Medulla oblongata (tissue), 1 donor: ENCODE measurements around the gene RUFY1.
"Not testable (repeated sequence)": the region's sequence is repeated elsewhere in the genome, so short reads cannot be mapped to it uniquely, and the experiment has no call there.

Source experiments
- DNase-seq: peaks from one replicate; pipeline ENCODE4 v3.0.0-alpha.2; 2015; ENCODE audit errors: extremely low spot score

Gene RUFY1

GRCh38 chr5:179536676-179537075 is 13.7 kb upstream of the RUFY1 start:
- DNase-seq, result no peak

DNA sequence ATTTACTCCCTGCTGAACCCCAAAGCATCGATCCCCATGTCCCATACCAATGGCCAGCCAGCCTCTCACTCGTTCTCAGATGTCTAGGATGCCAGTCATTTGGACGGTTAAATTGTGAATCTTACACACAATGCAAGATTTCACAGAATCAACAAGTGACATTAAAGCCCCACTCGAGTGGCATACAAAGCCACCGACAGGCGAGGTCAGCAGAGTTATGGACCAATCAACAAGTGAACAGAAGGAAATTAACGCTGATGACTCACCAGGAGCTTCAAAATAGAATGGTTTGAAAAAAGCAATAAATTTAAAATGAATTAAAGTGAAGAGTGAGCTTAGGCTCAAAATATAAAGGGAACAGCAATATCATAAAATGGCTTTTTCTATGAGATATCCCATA is 8.2 kb upstream of the RUFY1 start:
- no peak for DNase-seq

GRCh38 chr5:179543275-179543674 is 7.1 kb upstream of the RUFY1 start:
- not testable (repeated sequence) for DNase-seq

GRCh38 chr5:179553006-179553405 is 2.7 kb downstream of the RUFY1 start:
- DNase-seq, result no peak

- DNase-seq, result no peak
Observed at GRCh38 chr5:179553875-179554274, 3.5 kb downstream of the RUFY1 start.

DNA sequence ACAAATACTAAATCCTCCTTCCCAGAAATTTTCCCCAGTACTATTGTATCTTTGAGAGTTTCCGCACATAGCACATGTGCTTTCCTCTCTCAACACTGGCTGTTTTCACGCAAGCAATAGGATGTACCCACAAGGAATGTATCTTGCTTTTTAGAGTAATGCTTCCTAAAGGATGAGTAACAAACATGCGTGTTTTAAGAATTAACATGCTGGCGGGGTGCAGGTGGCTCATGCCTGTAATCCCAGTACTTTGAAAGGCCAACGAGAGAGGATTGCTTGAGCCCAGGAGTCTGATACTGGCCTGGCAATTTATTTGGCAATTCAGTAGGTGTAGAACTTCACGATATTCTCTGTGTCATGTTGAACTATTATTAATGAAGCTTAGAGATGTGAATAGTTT is 4.6 kb downstream of the RUFY1 start:
- DNase-seq, result no peak

- not testable (repeated sequence) for DNase-seq
Observed at GRCh38 chr5:179558261-179558799, 8.0 kb downstream of the RUFY1 start.

GRCh38 chr5:179558932-179559283 is 8.6 kb downstream of the RUFY1 start:
- no peak for DNase-seq

DNA sequence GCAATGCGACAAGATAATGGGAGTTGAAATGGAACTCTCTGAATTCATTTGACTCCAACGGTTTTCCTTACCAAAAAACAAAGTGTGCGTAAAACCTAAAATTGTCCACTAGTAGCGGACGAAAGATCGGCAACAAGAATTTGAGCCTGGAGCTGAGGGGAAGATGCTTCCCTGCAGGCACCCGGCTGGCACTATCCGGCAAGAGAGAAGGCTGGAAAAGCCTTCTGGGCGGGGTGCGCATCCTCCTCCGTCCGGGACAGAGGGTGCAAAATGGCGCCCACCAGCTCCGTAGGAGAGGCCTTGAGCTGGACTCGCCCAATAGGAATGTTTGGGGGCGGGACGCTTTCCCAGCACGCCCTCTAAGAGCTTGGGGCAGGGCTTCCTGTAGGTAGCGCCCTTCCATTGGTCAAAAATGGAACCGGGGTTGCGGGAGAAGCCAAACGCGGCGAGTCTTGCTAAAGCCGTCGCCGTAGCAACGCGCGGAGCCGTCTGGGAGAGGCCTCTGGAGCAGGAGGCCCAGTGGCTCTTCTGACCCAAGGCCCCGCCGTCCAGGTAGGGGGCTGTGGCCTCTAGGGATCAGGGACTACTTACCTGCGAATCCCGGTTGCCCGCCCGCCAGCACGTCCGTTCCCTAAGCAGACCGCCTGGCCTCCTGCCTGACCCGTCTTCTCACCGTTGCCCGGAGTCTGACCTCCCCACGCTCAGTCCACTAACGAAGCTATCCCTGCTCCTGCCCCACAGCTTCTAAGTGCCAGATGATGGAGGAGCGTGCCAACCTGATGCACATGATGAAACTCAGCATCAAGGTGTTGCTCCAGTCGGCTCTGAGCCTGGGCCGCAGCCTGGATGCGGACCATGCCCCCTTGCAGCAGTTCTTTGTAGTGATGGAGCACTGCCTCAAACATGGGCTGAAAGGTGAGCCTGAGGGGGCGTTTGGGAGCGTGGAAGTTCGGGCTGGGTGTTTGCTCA is 9.2 kb downstream of the RUFY1 start:
- DNase-seq, result peak; percentile 99

- DNase-seq, result no peak
Observed at GRCh38 chr5:179564526-179564925, 14.2 kb downstream of the RUFY1 start.

- DNase-seq, result no peak
Observed at GRCh38 chr5:179568721-179569120, 18.4 kb downstream of the RUFY1 start.

GRCh38 chr5:179572386-179572785 is 22.0 kb downstream of the RUFY1 start:
- DNase-seq, result no peak

GRCh38 chr5:179577286-179577960 is 27.1 kb downstream of the RUFY1 start:
- DNase-seq, result no peak

DNA sequence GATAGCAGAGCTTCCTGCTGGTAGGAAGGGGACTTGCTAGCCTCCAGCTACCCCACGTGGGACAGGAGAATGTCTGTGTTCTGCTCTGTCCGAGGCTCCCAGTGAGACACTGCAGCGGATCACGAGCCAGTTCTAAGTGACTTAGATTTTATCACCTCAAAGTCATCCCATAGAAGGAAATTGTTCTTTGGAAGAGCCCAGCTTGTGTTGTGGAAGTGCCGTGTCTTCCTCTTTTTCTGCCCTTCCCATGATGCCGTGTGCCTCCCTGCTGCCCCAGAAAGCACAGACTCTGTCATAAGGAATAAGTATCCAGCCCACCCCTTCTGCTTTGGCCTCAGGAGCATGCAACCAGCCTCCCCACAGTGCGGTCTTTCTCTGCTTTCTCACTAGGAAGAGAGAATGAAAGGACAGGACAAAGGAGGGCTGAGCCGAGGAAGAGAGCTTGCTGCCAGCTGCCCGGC is 35.6 kb downstream of the RUFY1 start:
- DNase-seq, result peak; percentile 38

DNA sequence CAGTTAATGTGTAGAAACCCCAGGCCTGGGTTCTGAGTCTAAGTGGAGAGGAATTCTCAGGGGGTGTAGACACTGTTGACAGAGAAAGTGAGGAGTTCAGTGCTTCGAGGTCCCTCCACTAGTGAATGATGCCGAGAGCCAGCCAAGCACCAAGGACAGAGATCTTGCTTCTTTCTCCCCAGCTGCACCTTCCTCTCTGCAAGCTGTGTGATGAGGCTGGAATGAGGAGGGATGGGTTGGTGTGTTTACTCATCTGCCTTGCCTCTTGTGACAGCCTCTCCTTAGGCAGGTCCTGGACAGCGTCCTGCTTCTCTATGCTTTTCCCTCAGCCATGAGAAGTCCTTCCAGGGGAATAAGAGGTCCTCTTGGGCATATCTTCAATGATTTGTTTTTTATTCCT is 37.8 kb downstream of the RUFY1 start:
- no peak for DNase-seq

GRCh38 chr5:179595916-179596315 is 45.6 kb downstream of the RUFY1 start:
- no peak for DNase-seq

DNA sequence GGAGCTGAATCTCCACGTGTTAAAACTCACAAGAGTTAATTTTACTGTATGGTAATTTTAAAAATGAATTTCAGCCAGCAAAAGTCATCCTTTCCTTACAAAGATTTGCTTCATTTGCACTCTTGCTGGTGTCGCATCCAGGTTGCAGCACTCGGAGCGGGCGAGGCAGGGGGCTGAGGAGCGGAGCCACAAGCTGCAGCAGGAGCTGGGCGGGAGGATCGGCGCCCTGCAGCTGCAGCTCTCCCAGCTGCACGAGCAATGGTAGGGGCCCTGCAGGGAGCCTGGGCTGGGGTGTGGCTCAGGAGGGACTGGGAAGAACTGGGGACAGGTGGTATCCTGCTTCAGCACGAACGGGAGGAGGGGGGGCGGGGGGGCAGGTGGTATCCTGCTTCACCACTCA is 46.1 kb downstream of the RUFY1 start:
- DNase-seq, result no peak

GRCh38 chr5:179599100-179599499 is 48.7 kb downstream of the RUFY1 start:
- no peak for DNase-seq

DNA sequence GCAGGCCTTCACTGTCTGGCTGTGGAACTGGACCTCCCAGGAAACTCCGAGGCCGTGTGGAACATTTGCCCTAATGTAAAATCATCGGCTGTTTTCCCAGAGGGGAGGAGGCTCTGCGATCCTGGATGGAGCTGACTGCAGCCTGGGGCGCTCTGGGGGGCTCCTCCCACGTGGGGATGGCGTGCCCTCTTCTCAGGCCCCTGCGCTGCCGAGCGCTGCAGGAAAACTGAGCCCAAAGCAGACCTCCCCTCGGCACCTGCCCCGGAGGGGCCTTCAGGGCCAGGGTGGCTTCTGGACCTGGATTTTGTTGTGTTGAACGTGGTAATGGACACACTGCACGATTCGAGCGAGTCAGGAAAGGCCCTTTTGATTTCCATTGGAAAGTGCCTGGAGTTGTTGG is 49.2 kb downstream of the RUFY1 start:
- DNase-seq, result no peak

DNA sequence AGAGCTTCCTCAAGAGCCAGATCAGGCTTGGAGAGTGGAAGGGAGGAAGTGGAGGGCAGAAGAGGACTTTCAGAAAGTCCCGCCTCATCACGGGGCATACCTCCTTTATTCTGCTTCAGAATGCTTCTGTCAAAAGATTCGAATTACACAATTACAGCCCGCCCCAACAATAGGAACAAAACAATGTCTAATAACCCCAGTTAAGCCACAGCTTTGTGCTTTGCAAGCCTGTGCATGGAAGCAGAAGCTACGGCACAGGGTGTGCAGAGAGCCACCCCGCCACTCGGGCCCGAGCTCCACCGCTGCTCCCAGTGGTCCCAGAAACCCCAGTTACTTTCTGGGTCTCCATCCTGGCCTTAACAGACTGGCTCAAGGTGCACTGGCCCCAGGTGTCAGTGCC is 49.6 kb downstream of the RUFY1 start:
- DNase-seq, result no peak

DNA sequence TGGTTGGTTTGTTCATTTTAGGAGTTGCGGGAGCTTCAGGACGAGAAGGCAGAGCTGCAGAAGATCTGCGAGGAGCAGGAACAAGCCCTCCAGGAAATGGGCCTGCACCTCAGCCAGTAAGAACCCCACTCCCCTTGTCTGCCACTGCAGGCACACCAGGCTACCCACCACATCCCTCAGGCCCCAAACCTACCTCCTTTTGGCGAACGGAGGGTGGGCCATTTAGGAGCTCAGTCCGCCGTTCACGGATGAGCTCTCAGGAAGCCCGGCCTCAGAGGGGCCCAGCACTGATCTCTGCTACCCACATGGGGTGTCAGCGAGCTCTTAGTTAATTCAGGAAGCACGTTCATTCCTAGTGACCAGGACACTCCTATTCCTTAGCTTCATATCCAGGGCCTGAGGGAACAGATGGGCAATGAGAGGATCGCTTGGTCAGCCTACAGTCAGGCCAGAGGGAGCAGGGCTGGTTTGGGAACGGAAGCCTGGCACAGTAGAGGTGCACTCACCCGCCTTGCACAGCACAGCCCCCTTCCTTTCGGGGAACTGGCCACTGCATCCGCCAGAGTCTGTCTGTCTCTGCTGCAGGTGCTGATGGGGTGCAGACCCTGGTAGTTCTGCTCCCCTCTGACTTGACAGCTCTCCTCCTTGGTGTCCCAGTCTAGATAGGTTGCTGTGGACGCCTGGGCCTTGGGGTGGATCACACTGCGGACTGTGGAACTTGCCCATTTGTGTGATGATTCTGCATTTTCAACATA is 51.7 kb downstream of the RUFY1 start:
- DNase-seq, result no peak

GRCh38 chr5:179603308-179603707 is 53.0 kb downstream of the RUFY1 start:
- no peak for DNase-seq
